Measurements from ENCODE around the gene TMEM167B.

TMEM167B gene

DNA sequence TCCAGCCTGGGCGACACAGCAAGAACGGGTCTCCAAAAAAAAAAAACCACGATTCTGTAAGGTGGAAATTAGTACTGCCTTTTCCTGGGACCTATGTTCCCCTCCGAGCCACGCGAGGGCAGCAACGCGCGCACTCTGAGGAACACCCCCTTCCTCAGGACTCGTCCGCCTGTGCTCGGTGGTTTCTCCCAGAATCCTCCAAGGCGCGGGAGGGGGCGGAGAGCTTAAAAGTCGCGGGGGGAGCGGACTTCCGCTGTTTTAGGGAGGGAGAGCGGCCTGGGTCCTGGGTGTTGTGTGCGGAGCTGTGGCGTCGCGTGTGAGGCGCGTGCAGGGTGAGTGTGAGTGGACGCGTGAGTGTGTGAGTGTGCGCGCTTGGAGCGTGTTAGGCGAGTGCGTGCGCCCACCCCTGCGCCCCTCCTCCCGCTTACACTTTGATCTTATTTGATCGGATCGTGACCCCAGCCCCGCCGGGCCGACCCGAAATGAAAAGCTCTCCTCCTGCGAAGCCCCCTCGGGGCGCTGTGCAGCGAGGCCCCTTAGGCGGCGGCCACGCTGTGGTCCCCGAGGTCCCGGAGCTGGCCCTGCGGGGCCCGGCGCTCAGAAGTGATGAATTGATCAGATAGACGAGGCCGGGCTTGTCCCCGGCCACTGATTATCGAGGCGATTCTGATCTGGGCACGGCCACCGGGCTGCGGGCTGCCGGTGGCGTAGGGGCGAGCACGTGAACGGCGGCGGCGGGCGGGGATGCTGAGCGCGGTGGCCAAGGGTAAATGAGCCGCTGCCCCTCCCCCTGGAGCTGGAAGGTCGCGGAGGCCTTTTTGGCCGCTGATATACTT lies 9.6 kb downstream of the TMEM167B start:
- TF ChIP-seq, protein P1, sequence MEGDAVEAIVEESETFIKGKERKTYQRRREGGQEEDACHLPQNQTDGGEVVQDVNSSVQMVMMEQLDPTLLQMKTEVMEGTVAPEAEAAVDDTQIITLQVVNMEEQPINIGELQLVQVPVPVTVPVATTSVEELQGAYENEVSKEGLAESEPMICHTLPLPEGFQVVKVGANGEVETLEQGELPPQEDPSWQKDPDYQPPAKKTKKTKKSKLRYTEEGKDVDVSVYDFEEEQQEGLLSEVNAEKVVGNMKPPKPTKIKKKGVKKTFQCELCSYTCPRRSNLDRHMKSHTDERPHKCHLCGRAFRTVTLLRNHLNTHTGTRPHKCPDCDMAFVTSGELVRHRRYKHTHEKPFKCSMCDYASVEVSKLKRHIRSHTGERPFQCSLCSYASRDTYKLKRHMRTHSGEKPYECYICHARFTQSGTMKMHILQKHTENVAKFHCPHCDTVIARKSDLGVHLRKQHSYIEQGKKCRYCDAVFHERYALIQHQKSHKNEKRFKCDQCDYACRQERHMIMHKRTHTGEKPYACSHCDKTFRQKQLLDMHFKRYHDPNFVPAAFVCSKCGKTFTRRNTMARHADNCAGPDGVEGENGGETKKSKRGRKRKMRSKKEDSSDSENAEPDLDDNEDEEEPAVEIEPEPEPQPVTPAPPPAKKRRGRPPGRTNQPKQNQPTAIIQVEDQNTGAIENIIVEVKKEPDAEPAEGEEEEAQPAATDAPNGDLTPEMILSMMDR (IDR thresholded peaks at IDR 0.05), result peak; percentile 88

DNA sequence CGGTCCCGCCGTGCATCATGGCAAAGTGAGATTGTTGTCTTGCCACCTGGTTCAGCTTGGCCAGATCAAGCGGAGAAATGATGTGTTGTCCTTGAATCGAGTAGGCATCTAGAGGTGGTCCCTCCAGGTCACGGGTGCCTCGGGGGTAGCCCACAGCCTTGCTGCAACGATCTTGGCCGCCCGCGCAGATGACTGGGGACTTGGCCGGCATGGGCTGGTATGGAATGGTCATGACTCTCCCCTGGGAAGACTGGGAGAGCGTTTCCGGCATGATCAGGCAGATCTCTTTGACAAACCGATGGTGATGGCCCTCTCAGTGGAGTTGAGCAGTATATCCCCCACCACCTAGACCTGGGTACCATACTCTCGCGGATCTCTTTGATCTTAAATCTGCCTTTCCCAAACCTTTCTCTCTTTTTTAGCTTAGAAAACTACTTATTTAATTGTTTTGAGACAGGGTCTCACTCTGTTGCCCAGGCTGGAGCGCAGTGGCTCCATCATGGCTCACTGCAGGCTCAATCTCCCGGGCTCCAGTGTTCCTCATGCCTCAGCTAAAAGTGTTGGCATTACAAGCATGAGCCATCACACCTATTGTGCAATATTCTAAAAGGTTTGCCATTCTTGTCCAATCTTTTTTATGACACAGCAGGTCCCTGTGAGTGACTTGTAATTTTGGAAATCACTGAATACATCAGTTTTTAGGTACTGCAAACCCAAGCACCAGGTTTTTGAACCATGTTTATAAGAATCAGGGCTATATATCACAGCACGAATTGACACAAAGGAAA lies 14.0 kb downstream of the TMEM167B start:
- TF ChIP-seq, protein P1 (IDR thresholded peaks at IDR 0.05), result no peak

DNA sequence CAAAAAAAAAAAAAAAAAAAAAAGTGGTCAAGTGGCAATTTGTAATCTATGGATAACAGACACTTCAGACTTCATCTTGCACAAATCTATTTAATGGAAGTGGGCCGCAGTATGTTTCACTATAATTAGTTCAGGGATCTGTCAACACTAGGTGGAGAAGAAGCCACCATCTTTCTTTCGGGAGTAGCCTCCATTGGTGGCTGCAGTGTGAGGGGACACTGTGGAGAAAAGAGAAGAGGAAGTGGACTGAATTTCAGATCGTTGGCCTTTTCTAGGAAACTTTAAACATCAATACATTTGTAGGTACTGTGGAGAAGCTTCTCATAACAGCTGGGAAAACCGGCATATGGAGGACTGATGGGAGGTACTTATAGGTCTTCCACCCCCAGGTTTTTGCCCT lies 15.3 kb downstream of the TMEM167B start:
- TF ChIP-seq, protein P1 (IDR thresholded peaks at IDR 0.05), result no peak

DNA sequence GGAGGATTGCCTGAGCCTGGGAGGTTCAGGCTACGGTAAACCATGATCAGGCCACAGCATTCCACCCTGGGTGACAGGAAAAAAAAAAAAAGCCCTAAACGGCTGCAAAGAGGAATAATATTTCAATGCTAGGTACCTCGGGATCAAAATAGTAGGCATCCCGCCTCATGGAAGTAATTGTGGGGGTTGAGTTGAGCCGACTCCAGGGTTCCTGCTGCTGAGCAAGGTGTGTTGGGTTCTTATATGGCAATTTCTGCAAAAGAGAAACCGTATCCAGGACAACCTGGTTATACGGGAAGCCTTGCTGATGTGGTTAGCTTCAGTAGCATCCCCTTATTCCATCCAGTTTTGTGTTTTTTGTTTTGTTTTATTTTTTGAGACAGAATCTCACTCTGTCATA lies 17.2 kb downstream of the TMEM167B start:
- TF ChIP-seq, protein P1 (IDR thresholded peaks at IDR 0.05), result no peak

DNA sequence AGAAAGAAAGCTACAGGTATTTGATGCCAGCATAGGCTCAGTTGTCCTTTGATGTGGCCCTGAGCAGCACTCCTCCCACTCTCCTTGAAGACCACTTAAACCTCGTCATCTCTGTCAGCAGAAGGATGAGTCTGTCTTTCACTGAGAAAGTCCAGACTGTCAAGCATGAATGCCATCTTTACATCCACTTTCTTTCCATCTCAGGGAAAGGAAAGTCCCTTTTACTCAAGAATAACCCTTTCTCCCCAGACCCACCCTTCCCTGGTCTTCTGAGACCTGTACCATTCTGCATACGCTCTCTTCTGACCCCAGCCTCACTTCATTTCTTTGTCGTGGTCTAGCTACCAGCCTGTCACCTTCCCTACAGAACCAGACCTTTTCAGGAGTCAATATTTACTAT lies 19.3 kb downstream of the TMEM167B start:
- TF ChIP-seq, protein P1 (IDR thresholded peaks at IDR 0.05), result no peak

DNA sequence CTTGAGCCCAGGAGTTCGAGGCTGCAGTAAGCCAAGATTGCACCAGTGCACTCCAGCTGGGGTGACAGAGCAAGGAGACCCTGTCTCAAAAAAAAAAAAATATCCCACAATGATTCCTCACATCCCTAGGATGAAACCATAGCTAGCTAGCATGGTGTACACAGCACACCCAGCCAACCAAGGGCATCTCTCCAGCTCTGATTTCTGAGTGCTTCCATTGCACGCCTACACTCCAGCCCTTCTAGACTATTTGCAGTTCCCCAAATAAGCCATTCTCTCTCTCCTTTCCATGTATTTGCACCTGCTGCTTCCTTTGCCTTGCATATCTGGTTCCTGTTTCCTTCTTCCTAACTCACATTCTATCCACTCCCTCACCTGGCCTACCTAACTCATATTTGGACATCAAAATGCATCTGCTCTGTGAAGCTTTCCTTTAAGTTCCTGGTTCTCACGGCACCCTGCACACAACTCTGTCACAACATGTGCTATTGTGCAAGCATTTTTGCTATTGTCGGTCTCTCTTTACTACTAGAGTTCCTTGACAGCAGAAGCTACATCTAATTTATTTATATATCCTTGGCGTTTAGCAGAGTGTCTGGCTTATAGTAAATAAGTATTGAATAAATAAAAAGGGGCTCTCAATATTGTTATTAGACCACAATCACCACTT lies 21.0 kb downstream of the TMEM167B start:
- TF ChIP-seq, protein P1 (IDR thresholded peaks at IDR 0.05), result no peak

DNA sequence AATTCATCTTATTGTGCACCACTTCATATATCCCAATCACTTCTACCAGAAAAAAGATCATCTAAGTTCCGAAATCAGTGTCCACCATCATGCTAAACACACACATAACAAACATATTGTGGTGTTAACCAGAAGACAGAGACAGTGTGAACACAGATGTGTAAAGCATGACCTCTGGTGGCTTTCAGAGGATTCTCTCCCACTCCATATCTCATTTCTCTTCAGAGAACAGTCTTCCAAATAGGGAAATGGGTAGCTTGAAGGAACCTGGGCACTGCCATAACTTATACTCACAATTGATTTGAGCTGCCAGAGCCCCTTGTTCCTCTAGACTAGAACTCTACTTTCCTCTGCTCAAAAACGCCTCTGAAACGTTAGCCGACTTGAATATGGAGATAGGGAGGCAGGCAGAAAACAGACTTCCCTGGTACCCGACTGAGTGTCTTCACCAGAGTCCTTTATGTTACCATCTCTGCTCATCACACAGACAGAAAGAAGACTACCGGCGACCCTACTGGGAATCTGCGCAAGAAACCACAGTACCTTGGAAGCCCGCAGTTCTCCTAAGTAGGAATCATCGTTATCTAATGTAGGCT lies 21.6 kb downstream of the TMEM167B start:
- TF ChIP-seq, protein P1 (IDR thresholded peaks at IDR 0.05), result peak; percentile 7; the same call in 1 of the 2 replicates
